ENCODE data around the gene SLC6A13. TPM values are rescaled to one million over a fixed set of nuclear protein-coding genes. Genes with fewer than 3 reads are reported as not detected.

SLC6A13 gene
- total RNA-seq, 4 donors from 2014 or later = not detected

GRCh38 chr12:171743-172676 is 90.6 kb downstream of the SLC6A13 start:
- H3K4me3 ChIP-seq = no peak overlapping the region
- intact Hi-C loops (cut with DNase I) = no loop called here
- WGBS = 67% methylated on average over 18 of the region's 18 CpGs
- H3K4me1 ChIP-seq = peaks cover 21 to 33% (median 28%) of the 10 kb centered on the region in 4 donors
- TF ChIP-seq EP300 (IDR thresholded peaks at IDR 0.05) = no peak
- no peak for TF ChIP-seq POLR2A (IDR thresholded peaks at IDR 0.05; ENCODE audit: low read depth)
- TF ChIP-seq CTCF (IDR thresholded peaks at IDR 0.05) = no peak
- no peak overlapping the region for H3K27ac ChIP-seq (replicated peaks in 1 of 4)
- H3K36me3 ChIP-seq = no peaks in the 10 kb centered on the region
- peaks cover 0 to 60% (median 0%) of the 10 kb centered on the region in 4 donors for H3K27me3 ChIP-seq
- H3K9me3 ChIP-seq = no peaks in the 10 kb centered on the region
- no peak for DNase-seq (ENCODE audit: extremely low spot score)

- Histone ChIP-seq H3K4me1 (peaks cover 13 to 26% (median 20%) of the 10 kb centered on the region in 4 donors), H3K27me3 (peaks cover 0 to 60% (median 0%) of the 10 kb centered on the region in 4 donors), H3K9me3 (no peaks in the 10 kb centered on the region), H3K4me3 (no peak overlapping the region), H3K36me3 (no peaks in the 10 kb centered on the region), H3K27ac (replicated peaks in 1 of 4) (no peak overlapping the region)
- 87% methylated on average over 9 of the region's 10 CpGs for WGBS
- no peak for TF ChIP-seq CTCF (IDR thresholded peaks at IDR 0.05)
- TF ChIP-seq POLR2AphosphoS5 (IDR thresholded peaks at IDR 0.05) = no peak
- no peak for TF ChIP-seq POLR2A (IDR thresholded peaks at IDR 0.05; ENCODE audit: low read depth)
- no peak for TF ChIP-seq EP300 (IDR thresholded peaks at IDR 0.05)
- DNase-seq (ENCODE audit: extremely low spot score) = no peak
- intact Hi-C loops (cut with DNase I) = no loop called here
These were observed 91.4 kb downstream of the SLC6A13 start for GRCh38 chr12:171276-171675.

Other genes starting within 250 kb of the SLC6A13 start
- gene IQSEC3, start 196.1 kb downstream of the SLC6A13 start, total RNA-seq = 1 to 10 TPM in 2 of 4 donors, under 1 TPM in 2; 0.26 to 2.3 (median 1.4) TPM
- gene SLC6A12, start 48.7 kb downstream of the SLC6A13 start, total RNA-seq = under 1 TPM in 3 of 4 donors, not detected in 1; 0.17 to 0.78 (median 0.34) TPM
- gene KDM5A, start 126.5 kb upstream of the SLC6A13 start, total RNA-seq = 10 to 100 TPM; 33.6 to 46.1 (median 39.1) TPM
- 1 to 10 TPM; 3.8 to 7.1 (median 5.0) TPM for gene CCDC77, start 138.8 kb upstream of the SLC6A13 start, total RNA-seq
- gene B4GALNT3, start 197.1 kb upstream of the SLC6A13 start, total RNA-seq = under 1 TPM; under 0.01 to 0.80 (median 0.36) TPM